K562 (cell line): ENCODE results near the gene SIGLEC6. TPM values are rescaled to one million over a fixed set of nuclear protein-coding genes. Genes with fewer than 3 reads are reported as not detected.
A peak's percentile ranks its signal among the peaks of the same experiment; 100 is the strongest.

Experiments
- COPS2 ChIP-seq: fragments of 450-650 bp; conservative IDR thresholded peaks from 2 replicates; pipeline ENCODE4 v1.6.1; 2016; ENCODE audit warnings: mild to moderate bottlenecking, moderate library complexity
- FOXP4 ChIP-seq: sonication (generic); formaldehyde crosslinking; IDR thresholded peaks from 2 replicates; pipeline ENCODE4 v1.8.0; 2022; ENCODE audit warnings: mild to moderate bottlenecking, missing genetic modification reagents, borderline replicate concordance
- JUND ChIP-seq, 2 experiments: IDR thresholded peaks; 2 replicates in 1 of 2; 3 replicates in 1 of 2; pipeline ENCODE4 v1.6.1; 2011; ENCODE audit warnings: borderline replicate concordance in 2 of 2, low read depth in 2 of 2, low read length in 2 of 2, improper control_type of control experiment in 1 of 2, missing biosample characterization in 1 of 2, missing genetic modification characterization in 1 of 2, missing genetic modification reagents in 1 of 2
- L3MBTL2 ChIP-seq: fragments of 450-650 bp; IDR thresholded peaks from 2 replicates; pipeline ENCODE4 v1.6.1; 2016; ENCODE audit warnings: mild to moderate bottlenecking, moderate library complexity
- MNT ChIP-seq, 2 experiments: fragments of 450-650 bp; conservative IDR thresholded peaks; 2 replicates each; pipeline ENCODE4 v1.6.1; 2017; ENCODE audit warnings: mild to moderate bottlenecking in 2 of 2, moderate library complexity in 2 of 2
- RBM25 ChIP-seq: fragments of 200-400 bp; formaldehyde crosslinking; IDR thresholded peaks from 2 replicates; pipeline ENCODE4 v1.6.1; 2018; ENCODE audit warnings: low read length, low read depth, moderate library complexity; ENCODE audit not compliant: severe bottlenecking
- SMARCA5 ChIP-seq: fragments of 450-650 bp; IDR thresholded peaks from 2 replicates; pipeline ENCODE4 v1.6.1; 2016
- SMARCE1 ChIP-seq: fragments of 450-650 bp; IDR thresholded peaks from 2 replicates; pipeline ENCODE4 v1.7.1; 2016; ENCODE audit warnings: mild to moderate bottlenecking
- TRIM25 ChIP-seq: fragments of 450-650 bp; IDR thresholded peaks from 2 replicates; pipeline ENCODE4 v1.7.0; 2016; ENCODE audit warnings: borderline replicate concordance
- TRIM28 ChIP-seq: fragments of 450-650 bp; IDR thresholded peaks from 2 replicates; pipeline ENCODE4 v1.6.1; 2017
- ZBTB1 ChIP-seq: sonication (generic); formaldehyde crosslinking; IDR thresholded peaks from 2 replicates; pipeline ENCODE4 v1.8.1; 2023; ENCODE audit warnings: missing genetic modification reagents, low read depth, mild to moderate bottlenecking, borderline replicate concordance
- ZBTB5 ChIP-seq: fragments of 450-650 bp; IDR thresholded peaks from 2 replicates; pipeline ENCODE4 v1.6.1; 2017; ENCODE audit warnings: antibody characterized with exemption
- ZNF174 ChIP-seq: fragments of 250-450 bp; sonication (Bioruptor Pico); IDR thresholded peaks from 2 replicates; pipeline ENCODE4 v1.4.0; 2020; ENCODE audit warnings: mild to moderate bottlenecking
- ZNF263 ChIP-seq: sonication (generic); formaldehyde crosslinking; IDR thresholded peaks from 2 replicates; pipeline ENCODE4 v1.8.0; 2022; ENCODE audit warnings: mild to moderate bottlenecking, missing genetic modification reagents, borderline replicate concordance
- ZNF395 ChIP-seq: fragments of 200-800 bp; sonication (Bioruptor generic); IDR thresholded peaks from 2 replicates; pipeline ENCODE4 v1.6.1; 2017; ENCODE audit warnings: missing genetic modification characterization, missing compliant biosample characterization
- ZSCAN32 ChIP-seq: fragments of 450-650 bp; formaldehyde crosslinking; IDR thresholded peaks from 2 replicates; pipeline ENCODE4 v1.4.0; 2020; ENCODE audit warnings: mild to moderate bottlenecking, moderate library complexity
- polyA plus RNA-seq, 8 experiments: library from polyadenylated mRNA; depleted of rRNA in 4 of 8; stranded (reverse) in 5 of 8; unstranded in 3 of 8; fragments of >200 nt; fragmentation: Nextera tagmentation in 2 of 8; fragmentation: Illumina TruSeq in 1 of 8; extraction: Ambion mirVana in 2 of 8; extraction: Trizol in 1 of 8; gene quantifications; 2 replicates each; pipeline versions ENCODE4 v1.2.1 to v1.2.3, GENCODE V29; 2011 to 2014; ENCODE audit warnings: inconsistent platforms in 1 of 8, missing spikeins in 1 of 8
- total RNA-seq, 7 experiments: library from RNA; depleted of rRNA in 6 of 7; stranded (reverse); fragments of >200 nt in 6 of 7; fragmentation: Illumina TruSeq in 2 of 7; extraction: Trizol in 2 of 7; gene quantifications; 2 replicates each; pipeline versions ENCODE4 v1.2.1 to v1.2.3, GENCODE V29; 2011 to 2021; ENCODE audit warnings: low replicate concordance in 1 of 7

Gene SIGLEC6
- total and polyA plus RNA-seq, 9 of the 15 experiments (the other 6 are each of a cell fraction or from before 2014, with no cell fraction given) = 0.03 to 17.5 (median 0.71) TPM

DNA sequence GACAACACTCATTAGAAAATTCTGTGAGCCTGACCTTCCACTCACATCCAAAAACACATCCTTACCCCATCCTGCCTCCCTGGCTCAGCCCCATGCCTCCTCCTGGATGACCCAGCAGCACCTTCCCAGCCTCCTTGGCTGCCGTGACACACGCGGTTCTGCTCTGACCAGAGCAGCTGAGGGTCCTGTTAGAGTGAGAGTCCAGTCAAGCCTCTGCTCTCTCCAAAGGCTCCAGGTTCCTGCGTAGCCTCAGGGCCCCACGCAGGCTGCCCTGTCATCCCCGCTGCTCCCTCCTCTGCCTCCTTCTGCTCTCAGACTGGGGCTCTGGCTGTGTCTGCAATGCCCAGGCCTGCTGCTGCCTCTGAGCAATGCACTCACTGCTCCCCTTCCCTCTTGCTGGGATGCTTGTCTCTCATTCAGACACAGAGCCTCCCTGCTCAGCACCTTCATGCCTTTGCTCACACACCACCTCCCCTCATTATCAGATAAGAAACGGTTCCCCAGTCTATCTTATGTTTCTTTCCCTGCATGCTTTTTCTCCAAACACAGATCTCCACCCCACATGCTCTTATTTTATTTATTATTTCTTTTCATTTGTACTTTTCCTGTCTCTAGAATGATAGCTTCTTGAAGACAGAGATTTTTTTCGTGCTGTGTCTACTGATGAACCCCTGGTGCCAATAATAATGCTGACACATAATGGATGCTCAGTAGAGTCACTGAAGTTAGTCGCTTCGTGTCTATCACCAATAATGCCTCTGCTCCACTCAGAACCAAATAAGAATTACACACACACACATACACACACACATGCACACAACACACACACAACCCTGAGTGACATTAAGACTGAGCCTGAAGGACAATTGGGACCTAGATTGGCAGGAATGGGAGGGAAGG, 10.2 kb upstream of the SIGLEC6 start (continued):
- TF ChIP-seq L3MBTL2 = peak; percentile 77
- TF ChIP-seq TRIM25 = no peak
- TF ChIP-seq SMARCE1 = peak; percentile 21; the same call in 1 of the 2 replicates
- TF ChIP-seq ZNF174 = 0 out of 2 replicates have a peak, but pooled peaks have one; percentile 36
- TF ChIP-seq JUND (IDR thresholded peaks at IDR 0.05; ENCODE audit: borderline replicate concordance, low read depth, low read length) = no peak; the same call in 1 of the 2 replicates
- peak; percentile 36; the same call in 2 of the 3 replicates for TF ChIP-seq JUND (tag; IDR thresholded peaks at IDR 0.05; ENCODE audit: borderline replicate concordance, low read depth, low read length)
- 0 out of 4 replicates have a peak, but pooled peaks of 1 of the 2 experiments have one; percentile 15 for TF ChIP-seq MNT (conservative IDR thresholded peaks at IDR 0.05)
- TF ChIP-seq ZNF395 = 0 out of 2 replicates have a peak, but pooled peaks have one; percentile 24
- TF ChIP-seq FOXP4 (CRISPR knock-in tag) = 0 out of 2 replicates have a peak, but pooled peaks have one; percentile 43
- TF ChIP-seq RBM25 = no peak
- no peak for TF ChIP-seq COPS2
- 0 out of 2 replicates have a peak, but pooled peaks have one; percentile 2 for TF ChIP-seq ZBTB1 (CRISPR knock-in tag)
- TF ChIP-seq ZNF263 (CRISPR knock-in tag) = no peak; the same call in 1 of the 2 replicates
- no peak for TF ChIP-seq TRIM28
- TF ChIP-seq ZSCAN32 = no peak
- peak; percentile 55; the same call in 1 of the 2 replicates for TF ChIP-seq SMARCA5
- 0 out of 2 replicates have a peak, but pooled peaks have one; percentile 37 for TF ChIP-seq ZBTB5
